ENCODE measurements around the gene SHC2. TPM values are rescaled to one million over a fixed set of nuclear protein-coding genes. Genes with fewer than 3 reads are reported as not detected.

The SHC2 gene
- total and polyA plus RNA-seq, 2 experiments from 2014 or later, result 2.2 to 4.6 TPM

DNA sequence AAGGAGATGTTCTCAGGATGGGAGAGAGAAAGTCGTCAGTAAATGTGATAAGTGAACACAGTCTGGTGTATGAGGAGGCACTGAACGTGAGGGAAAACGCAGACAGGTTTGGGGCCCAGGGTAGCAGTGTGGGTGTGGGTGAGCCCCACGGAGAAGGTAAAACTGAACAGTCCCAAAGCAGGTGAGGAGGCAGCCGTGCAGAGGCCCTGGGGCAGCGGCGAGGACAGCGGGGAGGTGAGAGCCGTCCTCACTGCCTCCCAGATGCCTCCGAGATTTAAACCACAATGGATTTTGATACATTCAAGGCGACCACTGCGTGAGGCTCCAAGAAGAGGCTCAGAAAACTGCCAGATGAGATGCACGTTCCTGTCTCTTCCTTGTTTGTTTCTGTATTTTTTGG lies 14.5 kb upstream of the SHC2 start:
- TF ChIP-seq CREB1 (CRISPR knock-in tag; IDR thresholded peaks at IDR 0.05; ENCODE audit: low read depth) (no peak), EZH2phosphoT487 (IDR thresholded peaks at IDR 0.05; ENCODE audit: unreplicated experiment) (no peak), ZNF331 (CRISPR knock-in tag; IDR thresholded peaks at IDR 0.05; ENCODE audit: low read depth) (no peak), CTCF (conservative IDR thresholded peaks at IDR 0.05; ENCODE audit: low read depth in 2 of 2) (no peak), EZH2 (IDR thresholded peaks at IDR 0.05; ENCODE audit: low read depth, unreplicated experiment) (no peak), POLR2AphosphoS5 (IDR thresholded peaks at IDR 0.05; ENCODE audit: low read depth) (no peak), JUNB (IDR thresholded peaks at IDR 0.05; ENCODE audit: unreplicated experiment) (no peak), ZNF114 (CRISPR knock-in tag; IDR thresholded peaks at IDR 0.05) (no peak), NANOG (IDR thresholded peaks at IDR 0.05; ENCODE audit: borderline replicate concordance) (no peak), STAT1 (IDR thresholded peaks at IDR 0.05; ENCODE audit: unreplicated experiment) (no peak)
- TF ChIP-seq, protein P1, sequence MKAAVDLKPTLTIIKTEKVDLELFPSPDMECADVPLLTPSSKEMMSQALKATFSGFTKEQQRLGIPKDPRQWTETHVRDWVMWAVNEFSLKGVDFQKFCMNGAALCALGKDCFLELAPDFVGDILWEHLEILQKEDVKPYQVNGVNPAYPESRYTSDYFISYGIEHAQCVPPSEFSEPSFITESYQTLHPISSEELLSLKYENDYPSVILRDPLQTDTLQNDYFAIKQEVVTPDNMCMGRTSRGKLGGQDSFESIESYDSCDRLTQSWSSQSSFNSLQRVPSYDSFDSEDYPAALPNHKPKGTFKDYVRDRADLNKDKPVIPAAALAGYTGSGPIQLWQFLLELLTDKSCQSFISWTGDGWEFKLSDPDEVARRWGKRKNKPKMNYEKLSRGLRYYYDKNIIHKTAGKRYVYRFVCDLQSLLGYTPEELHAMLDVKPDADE (IDR thresholded peaks at IDR 0.05), result no peak
- TF ChIP-seq, protein P2, sequence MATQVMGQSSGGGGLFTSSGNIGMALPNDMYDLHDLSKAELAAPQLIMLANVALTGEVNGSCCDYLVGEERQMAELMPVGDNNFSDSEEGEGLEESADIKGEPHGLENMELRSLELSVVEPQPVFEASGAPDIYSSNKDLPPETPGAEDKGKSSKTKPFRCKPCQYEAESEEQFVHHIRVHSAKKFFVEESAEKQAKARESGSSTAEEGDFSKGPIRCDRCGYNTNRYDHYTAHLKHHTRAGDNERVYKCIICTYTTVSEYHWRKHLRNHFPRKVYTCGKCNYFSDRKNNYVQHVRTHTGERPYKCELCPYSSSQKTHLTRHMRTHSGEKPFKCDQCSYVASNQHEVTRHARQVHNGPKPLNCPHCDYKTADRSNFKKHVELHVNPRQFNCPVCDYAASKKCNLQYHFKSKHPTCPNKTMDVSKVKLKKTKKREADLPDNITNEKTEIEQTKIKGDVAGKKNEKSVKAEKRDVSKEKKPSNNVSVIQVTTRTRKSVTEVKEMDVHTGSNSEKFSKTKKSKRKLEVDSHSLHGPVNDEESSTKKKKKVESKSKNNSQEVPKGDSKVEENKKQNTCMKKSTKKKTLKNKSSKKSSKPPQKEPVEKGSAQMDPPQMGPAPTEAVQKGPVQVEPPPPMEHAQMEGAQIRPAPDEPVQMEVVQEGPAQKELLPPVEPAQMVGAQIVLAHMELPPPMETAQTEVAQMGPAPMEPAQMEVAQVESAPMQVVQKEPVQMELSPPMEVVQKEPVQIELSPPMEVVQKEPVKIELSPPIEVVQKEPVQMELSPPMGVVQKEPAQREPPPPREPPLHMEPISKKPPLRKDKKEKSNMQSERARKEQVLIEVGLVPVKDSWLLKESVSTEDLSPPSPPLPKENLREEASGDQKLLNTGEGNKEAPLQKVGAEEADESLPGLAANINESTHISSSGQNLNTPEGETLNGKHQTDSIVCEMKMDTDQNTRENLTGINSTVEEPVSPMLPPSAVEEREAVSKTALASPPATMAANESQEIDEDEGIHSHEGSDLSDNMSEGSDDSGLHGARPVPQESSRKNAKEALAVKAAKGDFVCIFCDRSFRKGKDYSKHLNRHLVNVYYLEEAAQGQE (IDR thresholded peaks at IDR 0.05; ENCODE audit: unreplicated experiment), result no peak
- TF ChIP-seq, protein P3, sequence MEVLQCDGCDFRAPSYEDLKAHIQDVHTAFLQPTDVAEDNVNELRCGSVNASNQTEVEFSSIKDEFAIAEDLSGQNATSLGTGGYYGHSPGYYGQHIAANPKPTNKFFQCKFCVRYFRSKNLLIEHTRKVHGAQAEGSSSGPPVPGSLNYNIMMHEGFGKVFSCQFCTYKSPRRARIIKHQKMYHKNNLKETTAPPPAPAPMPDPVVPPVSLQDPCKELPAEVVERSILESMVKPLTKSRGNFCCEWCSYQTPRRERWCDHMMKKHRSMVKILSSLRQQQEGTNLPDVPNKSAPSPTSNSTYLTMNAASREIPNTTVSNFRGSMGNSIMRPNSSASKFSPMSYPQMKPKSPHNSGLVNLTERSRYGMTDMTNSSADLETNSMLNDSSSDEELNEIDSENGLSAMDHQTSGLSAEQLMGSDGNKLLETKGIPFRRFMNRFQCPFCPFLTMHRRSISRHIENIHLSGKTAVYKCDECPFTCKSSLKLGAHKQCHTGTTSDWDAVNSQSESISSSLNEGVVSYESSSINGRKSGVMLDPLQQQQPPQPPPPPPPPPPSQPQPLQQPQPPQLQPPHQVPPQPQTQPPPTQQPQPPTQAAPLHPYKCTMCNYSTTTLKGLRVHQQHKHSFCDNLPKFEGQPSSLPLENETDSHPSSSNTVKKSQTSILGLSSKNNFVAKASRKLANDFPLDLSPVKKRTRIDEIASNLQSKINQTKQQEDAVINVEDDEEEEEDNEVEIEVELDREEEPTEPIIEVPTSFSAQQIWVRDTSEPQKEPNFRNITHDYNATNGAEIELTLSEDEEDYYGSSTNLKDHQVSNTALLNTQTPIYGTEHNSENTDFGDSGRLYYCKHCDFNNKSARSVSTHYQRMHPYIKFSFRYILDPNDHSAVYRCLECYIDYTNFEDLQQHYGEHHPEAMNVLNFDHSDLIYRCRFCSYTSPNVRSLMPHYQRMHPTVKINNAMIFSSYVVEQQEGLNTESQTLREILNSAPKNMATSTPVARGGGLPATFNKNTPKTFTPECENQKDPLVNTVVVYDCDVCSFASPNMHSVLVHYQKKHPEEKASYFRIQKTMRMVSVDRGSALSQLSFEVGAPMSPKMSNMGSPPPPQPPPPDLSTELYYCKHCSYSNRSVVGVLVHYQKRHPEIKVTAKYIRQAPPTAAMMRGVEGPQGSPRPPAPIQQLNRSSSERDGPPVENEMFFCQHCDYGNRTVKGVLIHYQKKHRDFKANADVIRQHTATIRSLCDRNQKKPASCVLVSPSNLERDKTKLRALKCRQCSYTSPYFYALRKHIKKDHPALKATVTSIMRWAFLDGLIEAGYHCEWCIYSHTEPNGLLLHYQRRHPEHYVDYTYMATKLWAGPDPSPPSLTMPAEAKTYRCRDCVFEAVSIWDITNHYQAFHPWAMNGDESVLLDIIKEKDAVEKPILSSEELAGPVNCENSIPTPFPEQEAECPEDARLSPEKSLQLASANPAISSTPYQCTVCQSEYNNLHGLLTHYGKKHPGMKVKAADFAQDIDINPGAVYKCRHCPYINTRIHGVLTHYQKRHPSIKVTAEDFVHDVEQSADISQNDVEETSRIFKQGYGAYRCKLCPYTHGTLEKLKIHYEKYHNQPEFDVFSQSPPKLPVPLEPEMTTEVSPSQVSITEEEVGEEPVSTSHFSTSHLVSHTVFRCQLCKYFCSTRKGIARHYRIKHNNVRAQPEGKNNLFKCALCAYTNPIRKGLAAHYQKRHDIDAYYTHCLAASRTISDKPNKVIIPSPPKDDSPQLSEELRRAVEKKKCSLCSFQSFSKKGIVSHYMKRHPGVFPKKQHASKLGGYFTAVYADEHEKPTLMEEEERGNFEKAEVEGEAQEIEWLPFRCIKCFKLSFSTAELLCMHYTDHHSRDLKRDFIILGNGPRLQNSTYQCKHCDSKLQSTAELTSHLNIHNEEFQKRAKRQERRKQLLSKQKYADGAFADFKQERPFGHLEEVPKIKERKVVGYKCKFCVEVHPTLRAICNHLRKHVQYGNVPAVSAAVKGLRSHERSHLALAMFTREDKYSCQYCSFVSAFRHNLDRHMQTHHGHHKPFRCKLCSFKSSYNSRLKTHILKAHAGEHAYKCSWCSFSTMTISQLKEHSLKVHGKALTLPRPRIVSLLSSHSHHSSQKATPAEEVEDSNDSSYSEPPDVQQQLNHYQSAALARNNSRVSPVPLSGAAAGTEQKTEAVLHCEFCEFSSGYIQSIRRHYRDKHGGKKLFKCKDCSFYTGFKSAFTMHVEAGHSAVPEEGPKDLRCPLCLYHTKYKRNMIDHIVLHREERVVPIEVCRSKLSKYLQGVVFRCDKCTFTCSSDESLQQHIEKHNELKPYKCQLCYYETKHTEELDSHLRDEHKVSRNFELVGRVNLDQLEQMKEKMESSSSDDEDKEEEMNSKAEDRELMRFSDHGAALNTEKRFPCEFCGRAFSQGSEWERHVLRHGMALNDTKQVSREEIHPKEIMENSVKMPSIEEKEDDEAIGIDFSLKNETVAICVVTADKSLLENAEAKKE (CRISPR knock-in tag; IDR thresholded peaks at IDR 0.05), result no peak
- Histone ChIP-seq H2AFZ (no peak overlapping the region), H3K9me2 (ENCODE audit: insufficient read depth) (no peaks in the 10 kb centered on the region), H3F3A (replicated peaks; ENCODE audit: low read depth) (peaks cover 6% of the 10 kb centered on the region), H3K4me2 (no peak overlapping the region), H4K20me1 (replicated peaks; ENCODE audit: insufficient read depth) (no peaks in the 10 kb centered on the region), H3K4me1 (ENCODE audit: insufficient read depth) (no peaks in the 10 kb centered on the region), H3K36me3 (ENCODE audit: insufficient read depth) (no peaks in the 10 kb centered on the region), H3K27ac (ENCODE audit: low read depth) (no peak overlapping the region), H3K4me3 (no peak overlapping the region), H3K79me2 (replicated peaks; ENCODE audit: insufficient read depth) (no peaks in the 10 kb centered on the region), H3K27me3 (ENCODE audit: insufficient read depth) (no peaks in the 10 kb centered on the region)
- no peak for DNase-seq (ENCODE audit: low spot score)
- H3K9me3 Mint-ChIP-seq, result peaks cover 10% of the 10 kb centered on the region
- peaks cover 22% of the 10 kb centered on the region for H3K27me3 Mint-ChIP-seq (ENCODE audit: insufficient read depth, low read depth, poor library complexity)
- no peak for ATAC-seq
- H3K27ac Mint-ChIP-seq, result no peak overlapping the region
- H3K36me3 Mint-ChIP-seq (ENCODE audit: low read depth), result peaks cover 7% of the 10 kb centered on the region
- H3K4me3 Mint-ChIP-seq, result no peak overlapping the region
- H3K4me1 Mint-ChIP-seq, result peaks cover 9% of the 10 kb centered on the region; the same call in 2 of the 3 replicates

Data from GM23338 (cell line).